Astrocyte of the spinal cord (primary cell): ENCODE data around the gene SLC35A4.

Experiments used
- DNase-seq: peaks from one replicate; pipeline ENCODE4 v3.0.0; 2011; ENCODE audit warnings: low read depth, low spot score
- H3K4me3 ChIP-seq: 2 replicates; pipeline ENCODE4 v1.5.1; 2011; ENCODE audit warnings: low read depth, mild to moderate bottlenecking, low read length, moderate library complexity
- CTCF ChIP-seq: IDR thresholded peaks from 2 replicates; pipeline ENCODE4 v1.5.1; 2012; ENCODE audit warnings: low read depth, mild to moderate bottlenecking, low read length, inconsistent platforms
- in situ Hi-C: cut with HindIII; loops from 2 replicates; pipeline ENCODE4 v1.10.0; 2017; ENCODE audit warnings: low sequenced_read_pairs

SLC35A4 gene

GRCh38 chr5:140564196-140565023, at the start of gene SLC35A4, which contains the start of gene APBB3:
Gene SLC35A4 (plus strand): TSS chr5:140564828. CDS start chr5:140567170, 2,342 bp downstream.
Gene APBB3 (minus strand): TSS chr5:140564598. CDS start chr5:140564245, 353 bp downstream.
- peak within 1 kb of the TSS; percentile 94 for H3K4me3 ChIP-seq
- TF ChIP-seq CTCF = no peak
- in situ Hi-C loops = no loop called here
- DNase-seq = peak; percentile 99

GRCh38 chr5:140524003-140524402, 40.6 kb upstream of the SLC35A4 start:
- no peak for TF ChIP-seq CTCF
- in situ Hi-C loops = no loop called here
- no peak for DNase-seq
- no peak overlapping the region for H3K4me3 ChIP-seq

GRCh38 chr5:140540227-140540626, 24.4 kb upstream of the SLC35A4 start:
- no peak for TF ChIP-seq CTCF
- H3K4me3 ChIP-seq = no peak overlapping the region
- DNase-seq = no peak
- in situ Hi-C loops = no loop called here

GRCh38 chr5:140542972-140543371, 21.7 kb upstream of the SLC35A4 start:
- H3K4me3 ChIP-seq = no peak overlapping the region
- in situ Hi-C loops = no loop called here
- no peak for TF ChIP-seq CTCF
- no peak for DNase-seq

- H3K4me3 ChIP-seq = no peak overlapping the region
- in situ Hi-C loops = no loop called here
- TF ChIP-seq CTCF = no peak
- DNase-seq = no peak
Measured at GRCh38 chr5:140544986-140545385, 19.6 kb upstream of the SLC35A4 start.

- in situ Hi-C loops = no loop called here
- DNase-seq = no peak
- no peak overlapping the region for H3K4me3 ChIP-seq
- no peak for TF ChIP-seq CTCF
Measured at GRCh38 chr5:140545606-140546005, 19.0 kb upstream of the SLC35A4 start.
